Measurements from ENCODE around the gene NGB. TPM values are rescaled to one million over a fixed set of nuclear protein-coding genes. Genes with fewer than 3 reads are reported as not detected.

Gene NGB
- total RNA-seq, 1 donor from 2014 or later = not detected

- no peaks in the 10 kb centered on the region for H3K27me3 Mint-ChIP-seq (ENCODE audit: low read depth)
These were observed 25.2 kb downstream of the NGB start for GRCh38 chr14:77245820-77246219.

GRCh38 chr14:77243853-77244252 is 27.2 kb downstream of the NGB start:
- H3K36me3 Mint-ChIP-seq (ENCODE audit: low read depth) = peaks cover 10% of the 10 kb centered on the region
- DNase-seq (ENCODE audit: low spot score) = no peak
- H3K27ac Mint-ChIP-seq (ENCODE audit: unreplicated experiment) = no peak overlapping the region
- no peaks in the 10 kb centered on the region for H3K9me3 Mint-ChIP-seq (ENCODE audit: low read depth)
- TF ChIP-seq CTCF (IDR thresholded peaks at IDR 0.05) = no peak
- H3K4me1 Mint-ChIP-seq (ENCODE audit: low read depth) = no peaks in the 10 kb centered on the region
- H3K4me3 Mint-ChIP-seq (ENCODE audit: unreplicated experiment) = no peak overlapping the region
- H3K27me3 Mint-ChIP-seq (ENCODE audit: low read depth) = no peaks in the 10 kb centered on the region

More at GRCh38 chr14:77245820-77246219, 25.2 kb downstream of the NGB start:
- H3K36me3 Mint-ChIP-seq (ENCODE audit: low read depth) = peaks cover 13% of the 10 kb centered on the region
- H3K27ac Mint-ChIP-seq (ENCODE audit: unreplicated experiment) = no peak overlapping the region
- H3K4me1 Mint-ChIP-seq (ENCODE audit: low read depth) = no peaks in the 10 kb centered on the region
- no peak overlapping the region for H3K4me3 Mint-ChIP-seq (ENCODE audit: unreplicated experiment)
- DNase-seq (ENCODE audit: low spot score) = no peak
- H3K9me3 Mint-ChIP-seq (ENCODE audit: low read depth) = no peaks in the 10 kb centered on the region
- peak; percentile 16 for TF ChIP-seq CTCF (IDR thresholded peaks at IDR 0.05)

GRCh38 chr14:77242752-77243151 is 28.3 kb downstream of the NGB start:
- H3K4me1 Mint-ChIP-seq (ENCODE audit: low read depth) = no peaks in the 10 kb centered on the region
- no peaks in the 10 kb centered on the region for H3K9me3 Mint-ChIP-seq (ENCODE audit: low read depth)
- H3K27me3 Mint-ChIP-seq (ENCODE audit: low read depth) = no peaks in the 10 kb centered on the region
- H3K36me3 Mint-ChIP-seq (ENCODE audit: low read depth) = peaks cover 8% of the 10 kb centered on the region
- no peak overlapping the region for H3K4me3 Mint-ChIP-seq (ENCODE audit: unreplicated experiment)
- H3K27ac Mint-ChIP-seq (ENCODE audit: unreplicated experiment) = no peak overlapping the region
- no peak for TF ChIP-seq CTCF (IDR thresholded peaks at IDR 0.05)
- DNase-seq (ENCODE audit: low spot score) = no peak

- Mint-ChIP-seq H3K9me3 (ENCODE audit: low read depth) (no peaks in the 10 kb centered on the region), H3K27ac (ENCODE audit: unreplicated experiment) (no peak overlapping the region)
These were observed 29.1 kb downstream of the NGB start for GRCh38 chr14:77241955-77242354.

GRCh38 chr14:77240336-77240915 is 30.6 kb downstream of the NGB start:
- H3K36me3 Mint-ChIP-seq (ENCODE audit: low read depth) = peaks cover 3% of the 10 kb centered on the region
- DNase-seq (ENCODE audit: low spot score) = no peak
- TF ChIP-seq CTCF (IDR thresholded peaks at IDR 0.05) = no peak
- no peaks in the 10 kb centered on the region for H3K27me3 Mint-ChIP-seq (ENCODE audit: low read depth)
- no peaks in the 10 kb centered on the region for H3K9me3 Mint-ChIP-seq (ENCODE audit: low read depth)
- no peaks in the 10 kb centered on the region for H3K4me1 Mint-ChIP-seq (ENCODE audit: low read depth)
- H3K27ac Mint-ChIP-seq (ENCODE audit: unreplicated experiment) = no peak overlapping the region
- H3K4me3 Mint-ChIP-seq (ENCODE audit: unreplicated experiment) = no peak overlapping the region

More at GRCh38 chr14:77241955-77242354, 29.1 kb downstream of the NGB start:
- Mint-ChIP-seq H3K4me1 (ENCODE audit: low read depth) (no peaks in the 10 kb centered on the region), H3K27me3 (ENCODE audit: low read depth) (no peaks in the 10 kb centered on the region), H3K36me3 (ENCODE audit: low read depth) (peaks cover 8% of the 10 kb centered on the region), H3K4me3 (ENCODE audit: unreplicated experiment) (no peak overlapping the region)
- no peak for TF ChIP-seq CTCF (IDR thresholded peaks at IDR 0.05)
- DNase-seq (ENCODE audit: low spot score) = no peak
